HCT116 (cell line): ENCODE data around the gene MRPL20. TPM values are rescaled to one million over a fixed set of nuclear protein-coding genes. Genes with fewer than 3 reads are reported as not detected.

Source experiments
- ATAC-seq: fragments of 200-7000 bp; cut with Tn5 transposase; 2 replicates; pipeline ENCODE4 v1.9.1; 2020; ENCODE audit warnings: mild to moderate bottlenecking, moderate library complexity
- BruUV-seq: library from RNA; stranded (reverse); fragments of 400-500 nt; replicated peaks from 2 replicates; lab custom pipeline; 2021; lab: Mats Ljungman, UMichigan
- CTCF ChIA-PET: fragments of 300-600 bp; sonication (Branson Sonifier 250); formaldehyde crosslinking; loops from one replicate; lab custom pipeline; 2021; ENCODE audit warnings: antibody characterized with exemption; lab: Charles Lee
- POLR2A ChIA-PET: fragments of 300-600, 350-600 bp; sonication (Branson Sonifier 250); formaldehyde crosslinking; loops from one replicate; lab custom pipeline; 2021; ENCODE audit warnings: antibody characterized with exemption; lab: Charles Lee
- RAD21 ChIA-PET, 2 experiments: fragments of 300-600 bp; sonication (Branson Sonifier 250); formaldehyde crosslinking; loops; one replicate each; lab custom pipeline; 2023; ENCODE audit warnings: low total read pairs in 2 of 2; ENCODE audit not compliant: uncharacterized antibody in 2 of 2, unreplicated experiment in 2 of 2, low non-redundant PET in 1 of 2; lab: Charles Lee
- DNase-seq: peaks from one replicate; pipeline ENCODE4 v3.0.0-alpha.2; 2010; ENCODE audit warnings: low read depth, low spot score
- H2AFZ ChIP-seq: fragments of 200-600 bp; shearing (Covaris generic), sonication (generic); 2 replicates; pipeline ENCODE4 v1.6.1; 2017; ENCODE audit warnings: low read depth, mixed run types, mixed read lengths, antibody characterized with exemption, low read length; ENCODE audit not compliant: poor library complexity, severe bottlenecking
- H3K27ac ChIP-seq: 2 replicates; pipeline ENCODE4 v1.5.1; 2012; ENCODE audit warnings: low read depth, low read length
- H3K27me3 ChIP-seq: fragments of 200-600 bp; sonication (generic); 2 replicates; pipeline ENCODE4 v1.6.1; 2016; ENCODE audit warnings: mixed run types, low read length, mixed read lengths; ENCODE audit not compliant: insufficient read depth
- H3K36me3 ChIP-seq, 2 experiments: fragments of 200-500 bp in 1 of 2; fragments of 200-600 bp in 1 of 2; sonication (Bioruptor generic) in 1 of 2; sonication (generic) in 1 of 2; 2 replicates each; pipeline versions ENCODE4 v1.5.1 to v1.6.1; 2014 to 2016; ENCODE audit warnings: low read length in 2 of 2, inconsistent platforms in 1 of 2, mixed read lengths in 1 of 2, mixed run types in 1 of 2; ENCODE audit not compliant: insufficient read depth in 2 of 2, control insufficient read depth in 1 of 2
- H3K4me1 ChIP-seq, 2 experiments: fragments of 200-600 bp in 1 of 2; sonication (generic) in 1 of 2; 2 replicates each; pipeline versions ENCODE4 v1.5.1 to v1.6.1; 2012 to 2017; ENCODE audit warnings: low read length in 2 of 2, inconsistent platforms in 1 of 2, mild to moderate bottlenecking in 1 of 2, mixed read lengths in 1 of 2, mixed run types in 1 of 2, moderate library complexity in 1 of 2; ENCODE audit not compliant: insufficient read depth in 2 of 2, control insufficient read depth in 1 of 2
- H3K4me2 ChIP-seq: fragments of 200-600 bp; sonication (generic); 2 replicates; pipeline ENCODE4 v1.6.1; 2017; ENCODE audit warnings: mixed run types, low read length, mixed read lengths
- H3K4me3 ChIP-seq, 2 experiments: fragments of 200-600 bp in 1 of 2; sonication (generic) in 1 of 2; replicated peaks in 1 of 2; 2 replicates each; pipeline ENCODE4 v1.5.1; 2011 to 2016; ENCODE audit warnings: low read length in 2 of 2, control low read depth in 1 of 2, low read depth in 1 of 2, mild to moderate bottlenecking in 1 of 2, mixed read lengths in 1 of 2, mixed run types in 1 of 2
- H3K79me2 ChIP-seq: fragments of 200-600 bp; sonication (generic); 2 replicates; pipeline ENCODE4 v1.6.1; 2017; ENCODE audit warnings: mild to moderate bottlenecking, mixed run types, low read length, moderate library complexity, mixed read lengths; ENCODE audit not compliant: insufficient read depth
- H3K9ac ChIP-seq: fragments of 200-600 bp; sonication (generic); 2 replicates; pipeline ENCODE4 v1.6.1; 2016; ENCODE audit warnings: low read length, mixed read lengths
- H3K9me2 ChIP-seq: fragments of 200-600 bp; sonication (generic), shearing (Covaris generic); 2 replicates; pipeline ENCODE4 v1.6.1; 2017; ENCODE audit warnings: mixed run types, mild to moderate bottlenecking, moderate library complexity; ENCODE audit not compliant: insufficient read depth
- H3K9me3 ChIP-seq, 2 experiments: fragments of 200-500 bp in 1 of 2; fragments of 200-600 bp in 1 of 2; sonication (Bioruptor generic) in 1 of 2; sonication (generic) in 1 of 2; 2 replicates each; pipeline ENCODE4 v1.6.1; 2014 to 2017; ENCODE audit warnings: low read length in 2 of 2, mixed read lengths in 2 of 2, inconsistent platforms in 1 of 2, low read depth in 1 of 2, mild to moderate bottlenecking in 1 of 2, mixed run types in 1 of 2, moderate library complexity in 1 of 2; ENCODE audit not compliant: control insufficient read depth in 1 of 2, insufficient read depth in 1 of 2
- H4K20me1 ChIP-seq: fragments of 200-600 bp; sonication (generic), shearing (Covaris generic); 2 replicates; pipeline ENCODE4 v1.6.1; 2017; ENCODE audit warnings: mixed run types, mild to moderate bottlenecking, moderate library complexity; ENCODE audit not compliant: insufficient read depth
- EGR1 ChIP-seq: IDR thresholded peaks from 2 replicates; pipeline ENCODE4 v1.6.1; 2012; ENCODE audit warnings: low read depth
- RAD21 ChIP-seq: IDR thresholded peaks from 2 replicates; pipeline ENCODE4 v1.6.1; 2012; ENCODE audit warnings: low read depth, mild to moderate bottlenecking
- REST ChIP-seq: IDR thresholded peaks from 2 replicates; pipeline ENCODE4 v1.6.1; 2012; ENCODE audit warnings: low read depth
- SRF ChIP-seq: IDR thresholded peaks from 2 replicates; pipeline ENCODE4 v1.6.1; 2012; ENCODE audit warnings: low read depth
- ZBTB33 ChIP-seq: IDR thresholded peaks from 2 replicates; pipeline ENCODE4 v1.6.1; 2011; ENCODE audit warnings: mild to moderate bottlenecking, low read length, moderate library complexity; ENCODE audit not compliant: insufficient replicate concordance; ENCODE audit errors: extremely low read depth
- ZFX ChIP-seq: fragments of 450-650 bp; IDR thresholded peaks from 2 replicates; pipeline ENCODE4 v1.6.1; 2017
- intact Hi-C: fragments of 100-400 bp; cut with micrococcal nuclease; formaldehyde crosslinking; loops from 2 replicates; pipeline ENCODE4 v1.10.0; 2022
- total RNA-seq: library from RNA; stranded (reverse); gene quantifications from one replicate; pipeline ENCODE4 v1.2.1, GENCODE V29; 2021; ENCODE audit not compliant: unreplicated experiment

Gene MRPL20
- total RNA-seq, 1 experiment from 2014 or later = 131 TPM

GRCh38 chr1:1394116-1394515 is 13.0 kb downstream of the MRPL20 start:
- POLR2A ChIA-PET = no interaction called here

DNA sequence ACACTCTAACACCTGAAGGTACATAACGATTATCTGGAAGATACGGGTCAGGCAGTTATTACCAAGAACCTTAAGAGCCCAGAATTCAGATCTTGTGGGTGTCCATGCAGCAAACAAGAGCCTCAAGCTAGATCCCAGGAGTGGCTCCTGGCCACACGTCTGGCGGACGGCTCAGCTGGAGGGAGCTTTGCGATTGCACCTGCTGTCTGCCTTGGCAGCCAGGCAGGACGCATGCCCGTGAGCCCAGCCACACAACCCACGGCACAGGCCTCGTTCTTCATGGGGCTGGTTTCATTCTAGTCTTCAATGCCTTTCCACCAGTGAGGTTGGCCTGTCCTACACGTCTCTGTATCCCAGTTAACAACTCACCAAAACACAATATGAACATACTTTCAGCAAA is 13.7 kb downstream of the MRPL20 start:
- Histone ChIP-seq H3K4me3 (no peak overlapping the region), H3K9me2 (no peaks in the 10 kb centered on the region), H3K9me3 (no peaks in the 10 kb centered on the region), H3K27ac (no peak overlapping the region), H3K27me3 (no peaks in the 10 kb centered on the region), H3K79me2 (peaks cover 83% of the 10 kb centered on the region), H3K4me1 (peaks cover 0 to 14% of the 10 kb centered on the region in 2 experiments; a peak in 3 of 4 replicates), H2AFZ (no peak overlapping the region), H3K36me3 (peaks cover 57 to 77% of the 10 kb centered on the region in 2 experiments), H3K4me2 (no peak overlapping the region), H3K9ac (no peak overlapping the region), H4K20me1 (peaks cover 12% of the 10 kb centered on the region; the same call in 1 of the 2 replicates)
- TF ChIP-seq RAD21 (no peak), SRF (no peak), ZBTB33 (no peak), REST (no peak), EGR1 (no peak), ZFX (no peak)
- intact Hi-C loops = no loop called here
- no peak for ATAC-seq
- BruUV-seq = no TSS peak
- CTCF ChIA-PET = no interaction called here
- no peak for DNase-seq
- POLR2A ChIA-PET = no interaction called here
- RAD21 ChIA-PET = no interaction called here

More at GRCh38 chr1:1394116-1394515, 13.0 kb downstream of the MRPL20 start:
- H4K20me1 ChIP-seq = peaks cover 12% of the 10 kb centered on the region; the same call in 1 of the 2 replicates
- BruUV-seq = no TSS peak
- H3K79me2 ChIP-seq = peaks cover 90% of the 10 kb centered on the region
- DNase-seq (no peak), ATAC-seq (no peak)
- no peaks in the 10 kb centered on the region for H3K9me2 ChIP-seq
- H3K36me3 ChIP-seq = peaks cover 57 to 74% of the 10 kb centered on the region in 2 experiments
- no peak for TF ChIP-seq EGR1
- RAD21 ChIA-PET = interaction anchor here in 1 of 2 experiments (0.6 kb wide), 1 partner anchor 153 kb away, joined by 5 read pairs; no protein-coding TSS in a partner anchor
- no peak overlapping the region for H3K4me2 ChIP-seq
- CTCF ChIA-PET = no interaction called here
- no peaks in the 10 kb centered on the region for H3K9me3 ChIP-seq
- no peak overlapping the region for H3K4me3 ChIP-seq
- H3K27me3 ChIP-seq = no peaks in the 10 kb centered on the region
- H3K27ac ChIP-seq = no peak overlapping the region
- no peak overlapping the region for H2AFZ ChIP-seq
- intact Hi-C loops = no loop called here
- peaks cover 0 to 14% of the 10 kb centered on the region in 2 experiments; a peak in 3 of 4 replicates for H3K4me1 ChIP-seq
- no peak overlapping the region for H3K9ac ChIP-seq
